Activated naive CD8-positive, alpha-beta T cell treated with anti-CD3 and anti-CD28 coated beads, Interleukin-2, amount 10 ng/mL, durations not matched to agents 7 days and 5 days (primary cell): ENCODE data around the gene MAPRE3. TPM values are rescaled to one million over a fixed set of nuclear protein-coding genes. Genes with fewer than 3 reads are reported as not detected.

ENCODE experiments used
- total RNA-seq, 2 experiments: library from RNA; stranded (reverse); gene quantifications; one replicate each; pipeline ENCODE4 v1.2.3, GENCODE V29; 2021

The MAPRE3 gene
- total RNA-seq, 2 experiments from 2014 or later: 1.9 to 2.0 TPM

Other genes with a start within 250 kb of the MAPRE3 start
- 10 to 100 TPM; 19.5 to 19.7 TPM for gene SLC35F6, start 206.4 kb upstream of the MAPRE3 start, total RNA-seq
- gene CENPA, start 184.6 kb upstream of the MAPRE3 start, total RNA-seq: 10 to 100 TPM; 30.5 to 34.4 TPM
- not detected for gene DPYSL5, start 122.5 kb upstream of the MAPRE3 start, total RNA-seq
- 10 to 100 TPM; 68.1 to 70.8 TPM for gene TMEM214, start 62.3 kb downstream of the MAPRE3 start, total RNA-seq
- gene AGBL5, start 81.0 kb downstream of the MAPRE3 start, total RNA-seq: 10 to 100 TPM; 14.9 to 18.0 TPM
- 100 to 1,000 TPM; 302 to 325 TPM for gene OST4, start 101.0 kb downstream of the MAPRE3 start, total RNA-seq
- 1 to 10 TPM in 1 of 2 experiments, under 1 TPM in 1; 0.91 to 1.2 TPM for gene EMILIN1, start 108.0 kb downstream of the MAPRE3 start, total RNA-seq
- gene KHK, start 116.1 kb downstream of the MAPRE3 start, total RNA-seq: 10 to 100 TPM; 13.1 to 13.7 TPM
- 1 to 10 TPM; 1.6 TPM for gene CGREF1, start 148.5 kb downstream of the MAPRE3 start, total RNA-seq
- 1 to 10 TPM in 1 of 2 experiments, under 1 TPM in 1; 0.77 to 1.4 TPM for gene ABHD1, start 153.2 kb downstream of the MAPRE3 start, total RNA-seq
- 10 to 100 TPM; 51.7 to 53.9 TPM for gene PREB, start 164.0 kb downstream of the MAPRE3 start, total RNA-seq
- not detected for gene PRR30, start 168.8 kb downstream of the MAPRE3 start, total RNA-seq
- gene TCF23, start 178.4 kb downstream of the MAPRE3 start, total RNA-seq: not detected
- gene ATRAID, start 241.4 kb downstream of the MAPRE3 start, total RNA-seq: 10 to 100 TPM; 74.9 to 84.6 TPM
- 10 to 100 TPM; 31.6 to 32.2 TPM for gene SLC5A6, start 241.6 kb downstream of the MAPRE3 start, total RNA-seq
- 10 to 100 TPM; 60.1 to 60.4 TPM for gene CAD, start 246.7 kb downstream of the MAPRE3 start, total RNA-seq